NCI-H1048 (cell line): ENCODE results near the gene LMOD1.
"Not testable (repeated sequence)": the region's sequence is repeated elsewhere in the genome, so short reads cannot be mapped to it uniquely, and the experiment has no call there.

Source experiments
- DNase-seq: peaks from one replicate; lab custom pipeline; 2025; lab: John Stamatoyannopoulos, UW

Gene LMOD1

GRCh38 chr1:201947697-201948008 lies 1.3 kb upstream of the LMOD1 start:
- DNase-seq, result no peak

GRCh38 chr1:201945863-201946223 lies 505 bp downstream of the LMOD1 start:
- DNase-seq, result no peak

- DNase-seq, result no peak
Observed at GRCh38 chr1:201945157-201945556, 1.2 kb downstream of the LMOD1 start.

GRCh38 chr1:201944639-201945038 lies 1.7 kb downstream of the LMOD1 start:
- no peak for DNase-seq

GRCh38 chr1:201944002-201944401 lies 2.3 kb downstream of the LMOD1 start:
- DNase-seq, result no peak

- no peak for DNase-seq
Observed at GRCh38 chr1:201942129-201942495, 4.2 kb downstream of the LMOD1 start.

GRCh38 chr1:201941420-201942128 lies 4.8 kb downstream of the LMOD1 start:
- no peak for DNase-seq

- DNase-seq, result not testable (repeated sequence)
Observed at GRCh38 chr1:201940316-201940715, 6.0 kb downstream of the LMOD1 start.

- DNase-seq, result no peak
Observed at GRCh38 chr1:201939574-201939973, 6.8 kb downstream of the LMOD1 start.

- DNase-seq, result no peak
Observed at GRCh38 chr1:201939148-201939547, 7.2 kb downstream of the LMOD1 start.

GRCh38 chr1:201938440-201939035 lies 7.8 kb downstream of the LMOD1 start:
- DNase-seq, result no peak

GRCh38 chr1:201937624-201938213 lies 8.6 kb downstream of the LMOD1 start:
- DNase-seq, result no peak

GRCh38 chr1:201933840-201934430 lies 12.4 kb downstream of the LMOD1 start:
- no peak for DNase-seq

- DNase-seq, result no peak
Observed at GRCh38 chr1:201930803-201931202, 15.5 kb downstream of the LMOD1 start.

- no peak for DNase-seq
Observed at GRCh38 chr1:201930137-201930536, 16.2 kb downstream of the LMOD1 start.

GRCh38 chr1:201928266-201928665 lies 18.1 kb downstream of the LMOD1 start:
- DNase-seq, result no peak

- no peak for DNase-seq
Observed at GRCh38 chr1:201925981-201926645, 20.2 kb downstream of the LMOD1 start.

- no peak for DNase-seq
Observed at GRCh38 chr1:201925301-201925567, 21.1 kb downstream of the LMOD1 start.

- DNase-seq, result no peak
Observed at GRCh38 chr1:201921952-201922558, 24.3 kb downstream of the LMOD1 start.

- DNase-seq, result no peak
Observed at GRCh38 chr1:201918343-201918742, 28.0 kb downstream of the LMOD1 start.

GRCh38 chr1:201917362-201918033 lies 28.9 kb downstream of the LMOD1 start:
- DNase-seq, result no peak

- DNase-seq, result no peak
Observed at GRCh38 chr1:201916649-201917249, 29.6 kb downstream of the LMOD1 start.
